Endothelial cell of umbilical vein (primary cell): ENCODE results near the gene SP100. TPM values are rescaled to one million over a fixed set of nuclear protein-coding genes. Genes with fewer than 3 reads are reported as not detected.

Source experiments
- BruUV-seq: library from RNA; stranded (reverse); fragments of 400-500 nt; replicated peaks from 2 replicates; lab custom pipeline; 2021; lab: Mats Ljungman, UMichigan
- CTCF ChIA-PET: fragments of 300-600, 350-600 bp; sonication (Branson Sonifier 250); formaldehyde crosslinking; loops from one replicate; lab custom pipeline; 2021; ENCODE audit warnings: antibody characterized with exemption, inconsistent platforms; lab: Charles Lee
- POLR2A ChIA-PET: fragments of 300-600, 350-600 bp; sonication (Branson Sonifier 250); formaldehyde crosslinking; loops from one replicate; lab custom pipeline; 2021; ENCODE audit warnings: antibody characterized with exemption, inconsistent platforms; lab: Charles Lee
- DNase-seq: peaks from one replicate; pipeline ENCODE4 v3.0.0-alpha.2; 2011; ENCODE audit warnings: low read depth, low spot score
- FAIRE-seq: peaks from 2 replicates; lab custom pipeline; 2011; peaks lifted over from hg19 to GRCh38; lab: Jason Lieb, UNC
- H2AFZ ChIP-seq: 2 replicates; pipeline ENCODE4 v1.6.0; 2012; ENCODE audit warnings: low read depth, low read length, control low read depth, inconsistent platforms
- H3K27ac ChIP-seq: 2 replicates; pipeline ENCODE4 v1.5.1; 2011; ENCODE audit warnings: low read depth, mild to moderate bottlenecking, control low read depth, low read length, moderate library complexity; ENCODE audit not compliant: insufficient read depth
- H3K27me3 ChIP-seq, 2 experiments: 2 replicates each; pipeline versions ENCODE4 v1.6.0 to v1.6.1; 2011; ENCODE audit warnings: low read length in 2 of 2, mixed read lengths in 1 of 2; ENCODE audit not compliant: control insufficient read depth in 2 of 2, insufficient read depth in 2 of 2
- H3K36me3 ChIP-seq, 2 experiments: 2 replicates in 1 of 2; 3 replicates in 1 of 2; pipeline ENCODE4 v1.5.1; 2011; ENCODE audit warnings: low read length in 2 of 2, mild to moderate bottlenecking in 1 of 2, moderate library complexity in 1 of 2; ENCODE audit not compliant: control insufficient read depth in 2 of 2, insufficient read depth in 2 of 2; ENCODE audit errors: extremely low read depth in 1 of 2
- H3K4me1 ChIP-seq: 3 replicates; pipeline ENCODE4 v1.5.1; 2011; ENCODE audit warnings: mild to moderate bottlenecking, low read length; ENCODE audit not compliant: control insufficient read depth, insufficient read depth; ENCODE audit errors: extremely low read depth
- H3K4me2 ChIP-seq: 2 replicates; pipeline ENCODE4 v1.6.1; 2011; ENCODE audit warnings: low read length, control low read depth, mixed read lengths; ENCODE audit not compliant: insufficient read depth
- H3K4me3 ChIP-seq, 3 experiments: fragments of 200-600 bp in 1 of 3; sonication (generic), shearing (Covaris generic) in 1 of 3; replicated peaks in 1 of 3; 2 replicates each; pipeline ENCODE4 v1.5.1; 2011 to 2016; ENCODE audit warnings: control low read depth in 3 of 3, low read length in 3 of 3, mild to moderate bottlenecking in 2 of 3, inconsistent platforms in 1 of 3, low read depth in 1 of 3, moderate library complexity in 1 of 3; ENCODE audit not compliant: insufficient read depth in 1 of 3
- H3K79me2 ChIP-seq: 2 replicates; pipeline ENCODE4 v1.6.0; 2012; ENCODE audit warnings: low read length, inconsistent platforms; ENCODE audit not compliant: control insufficient read depth, insufficient read depth
- H3K9ac ChIP-seq: replicated peaks from 2 replicates; pipeline ENCODE3; 2011; ENCODE audit warnings: low read length, control low read depth; ENCODE audit not compliant: insufficient read depth; ENCODE audit errors: extremely low read depth
- H3K9me1 ChIP-seq: replicated peaks from 3 replicates; pipeline ENCODE4 v1.6.0; 2011; ENCODE audit warnings: mild to moderate bottlenecking, low read length; ENCODE audit not compliant: control insufficient read depth, insufficient read depth; ENCODE audit errors: extremely low read depth
- H3K9me3 ChIP-seq: replicated peaks from 2 replicates; pipeline ENCODE4 v1.5.1; 2012; ENCODE audit warnings: low read length, inconsistent platforms; ENCODE audit not compliant: control insufficient read depth, insufficient read depth
- H4K20me1 ChIP-seq: replicated peaks from 2 replicates; pipeline ENCODE3; 2011; ENCODE audit warnings: mild to moderate bottlenecking, low read length; ENCODE audit not compliant: control insufficient read depth, insufficient read depth; ENCODE audit errors: extremely low read depth
- CTCF ChIP-seq, 2 donors: IDR thresholded peaks; 1 replicate in 1 of 2; 2 replicates in 1 of 2; pipeline ENCODE4 v1.5.1; 2011; ENCODE audit warnings: low read length in 2 of 2, mild to moderate bottlenecking in 2 of 2, moderate library complexity in 2 of 2, control low read depth in 1 of 2, inconsistent platforms in 1 of 2, low read depth in 1 of 2; ENCODE audit not compliant: insufficient read depth in 1 of 2; ENCODE audit errors: extremely low read depth in 1 of 2
- EZH2 ChIP-seq: IDR thresholded peaks from 2 replicates; pipeline ENCODE4 v1.6.1; 2012; ENCODE audit warnings: borderline replicate concordance, low read depth, mild to moderate bottlenecking, moderate library complexity, low read length, inconsistent platforms; ENCODE audit not compliant: severe bottlenecking
- FOS ChIP-seq: IDR thresholded peaks from 2 replicates; pipeline ENCODE4 v1.6.1; 2011; ENCODE audit warnings: mild to moderate bottlenecking, low read length, moderate library complexity, borderline replicate concordance; ENCODE audit not compliant: insufficient read depth
- GATA2 ChIP-seq: IDR thresholded peaks from 2 replicates; pipeline ENCODE4 v1.7.0; 2011; ENCODE audit warnings: low read depth, mild to moderate bottlenecking, moderate library complexity, mixed read lengths, low read length; ENCODE audit not compliant: insufficient read length, insufficient read depth
- JUN ChIP-seq: IDR thresholded peaks from 2 replicates; pipeline ENCODE4 v1.6.1; 2011; ENCODE audit warnings: borderline replicate concordance, low read depth; ENCODE audit not compliant: insufficient read length, insufficient read depth
- MAX ChIP-seq: IDR thresholded peaks from 2 replicates; pipeline ENCODE4 v1.6.1; 2011; ENCODE audit not compliant: insufficient read depth, insufficient read length
- MYC ChIP-seq: IDR thresholded peaks from one replicate; pipeline ENCODE4 v1.6.1; 2011; ENCODE audit warnings: mild to moderate bottlenecking, low read depth, low read length
- POLR2A ChIP-seq: IDR thresholded peaks from 2 replicates; pipeline ENCODE4 v1.6.1; 2012; ENCODE audit warnings: low read depth, mild to moderate bottlenecking, control low read depth, low read length
- POLR2AphosphoS5 ChIP-seq: IDR thresholded peaks from 2 replicates; pipeline ENCODE4 v1.6.1; 2012; ENCODE audit warnings: low read depth, mild to moderate bottlenecking, control low read depth, low read length, moderate library complexity; ENCODE audit not compliant: insufficient read depth
- dilution Hi-C: fragments of 300-500 bp; cut with MboI; formaldehyde crosslinking; loops from one replicate; pipeline ENCODE4 v1.15.0; 2019; ENCODE audit warnings: low sequenced_read_pairs; ENCODE audit not compliant: extremely low pct_ligation_motif_present
- intact Hi-C: fragments of 100-400 bp; cut with micrococcal nuclease; formaldehyde crosslinking; loops from one replicate; pipeline ENCODE4 v1.10.0; 2022
- polyA plus RNA-seq, 4 experiments: library from polyadenylated mRNA; depleted of rRNA in 3 of 4; stranded (reverse) in 3 of 4; unstranded in 1 of 4; fragments of >200 nt; gene quantifications; 2 replicates each; pipeline versions ENCODE4 v1.2.1 to v1.2.3, GENCODE V29; 2011 to 2012; ENCODE audit warnings: missing spikeins in 1 of 4
- total RNA-seq: library from RNA; stranded (reverse); gene quantifications from 2 replicates; pipeline ENCODE4 v1.2.3, GENCODE V29; 2021

SP100 gene
- total and polyA plus RNA-seq, 2 donors (not counting 3 experiments of a cell fraction or from before 2014, with no cell fraction given) = 33.7 to 108 TPM

GRCh38 chr2:230411570-230412370 is 4.2 kb upstream of the SP100 start:
- Histone ChIP-seq H3K79me2 (peaks cover 8% of the 10 kb centered on the region), H3K36me3 (no peaks in the 10 kb centered on the region), H3K9me1 (no peaks in the 10 kb centered on the region), H3K4me1 (peaks cover 52% of the 10 kb centered on the region), H3K4me2 (peak overlapping the region; percentile 73), H3K9ac (peak overlapping the region; percentile 69), H3K9me3 (no peaks in the 10 kb centered on the region), H3K27me3 (no peaks in the 10 kb centered on the region), H3K27ac (peak overlapping the region; percentile 72), H4K20me1 (no peaks in the 10 kb centered on the region), H3K4me3 (peak overlapping the region; percentile 17 to 77 (median 49)), H2AFZ (peak overlapping the region; percentile 80)
- intact Hi-C loops = loop anchor here (2.0 to 5.0 kb wide), 2 partner anchors 281 to 344 kb away; partner anchors contain the start of gene SLC16A14
- dilution Hi-C loops = no loop called here
- ChIA-PET POLR2A (no interaction called here), CTCF (interaction anchor here (1.1 kb wide), 1 partner anchor 413 kb away, joined by 3 read pairs; no protein-coding TSS in a partner anchor)
- peak; percentile 70 for FAIRE-seq
- TF ChIP-seq POLR2AphosphoS5 (peak; percentile 74), POLR2A (peak; percentile 71), GATA2 (no peak), EZH2 (no peak)
- TSS peak; percentile 41 for BruUV-seq
- DNase-seq = peak; percentile 69

GRCh38 chr2:230412371-230412711 is 3.7 kb upstream of the SP100 start:
- peaks cover 14% of the 10 kb centered on the region for H3K79me2 ChIP-seq
- H3K9me3 ChIP-seq = no peaks in the 10 kb centered on the region
- no peak for DNase-seq
- H3K4me1 ChIP-seq = peaks cover 49% of the 10 kb centered on the region
- BruUV-seq = no TSS peak
- peak overlapping the region; percentile 80 for H2AFZ ChIP-seq
- no peaks in the 10 kb centered on the region for H4K20me1 ChIP-seq
- no peak overlapping the region for H3K9ac ChIP-seq
- H3K27ac ChIP-seq = peak overlapping the region; percentile 72
- no peak for TF ChIP-seq EZH2
- no peak for TF ChIP-seq CTCF (IDR thresholded peaks at IDR 0.05; ENCODE audit: extremely low read depth in 1 of 2, insufficient read depth in 1 of 2, low read depth in 1 of 2, low read length in 2 of 2)
- no peak for TF ChIP-seq GATA2
- no peak for TF ChIP-seq POLR2A
- no peak for TF ChIP-seq MYC
- no peak for TF ChIP-seq POLR2AphosphoS5
- no peak for TF ChIP-seq FOS
- TF ChIP-seq JUN = no peak
- TF ChIP-seq MAX = no peak
- H3K4me2 ChIP-seq = peak overlapping the region; percentile 73
- ChIA-PET CTCF (interaction anchor here (1.1 kb wide), 1 partner anchor 412 kb away, joined by 3 read pairs; no protein-coding TSS in a partner anchor), POLR2A (no interaction called here)
- no peaks in the 10 kb centered on the region for H3K36me3 ChIP-seq
- no peak for FAIRE-seq
- no peaks in the 10 kb centered on the region for H3K27me3 ChIP-seq
- peak overlapping the region in 1 of 3 experiments; percentile 77 for H3K4me3 ChIP-seq
- dilution Hi-C loops (no loop called here), intact Hi-C loops (loop anchor here (5.0 kb wide), 1 partner anchor 345 kb away; the partner anchor contains the start of gene SLC16A14)
- H3K9me1 ChIP-seq = no peaks in the 10 kb centered on the region
